Skeletal muscle satellite cell (primary cell): ENCODE results near the gene CCM2L.

Experiments
- H3K27me3 ChIP-seq: 2 replicates; pipeline ENCODE4 v1.7.0; 2013; ENCODE audit warnings: low read length; ENCODE audit not compliant: control insufficient read depth, insufficient read depth
- H3K36me3 ChIP-seq: 2 replicates; pipeline ENCODE4 v1.7.0; 2013; ENCODE audit warnings: mild to moderate bottlenecking, control low read depth, low read length; ENCODE audit not compliant: insufficient read depth
- H3K4me1 ChIP-seq: 2 replicates; pipeline ENCODE4 v1.7.0; 2013; ENCODE audit warnings: low read length; ENCODE audit not compliant: control insufficient read depth, insufficient read depth
- H3K4me2 ChIP-seq: 2 replicates; pipeline ENCODE4 v1.7.0; 2013; ENCODE audit warnings: mild to moderate bottlenecking, low read length
- H3K4me3 ChIP-seq: 2 replicates; pipeline ENCODE4 v1.7.0; 2013; ENCODE audit warnings: low read length
- H3K9ac ChIP-seq: 2 replicates; pipeline ENCODE4 v1.7.0; 2013; ENCODE audit warnings: mild to moderate bottlenecking, low read depth, low read length, moderate library complexity
- H3K9me3 ChIP-seq: replicated peaks from 2 replicates; pipeline ENCODE4 v1.7.0; 2013; ENCODE audit warnings: mild to moderate bottlenecking, control low read depth, low read length

CCM2L gene

GRCh38 chr20:32069711-32070110 lies 59.5 kb downstream of the CCM2L start:
- peaks cover 9% of the 10 kb centered on the region for H3K4me1 ChIP-seq
- no peaks in the 10 kb centered on the region for H3K9me3 ChIP-seq
- no peaks in the 10 kb centered on the region for H3K36me3 ChIP-seq
- no peak overlapping the region for H3K4me3 ChIP-seq
- no peak overlapping the region for H3K4me2 ChIP-seq
- no peak overlapping the region for H3K9ac ChIP-seq
- peaks cover 54% of the 10 kb centered on the region for H3K27me3 ChIP-seq

- peaks cover 52% of the 10 kb centered on the region for H3K27me3 ChIP-seq
- no peaks in the 10 kb centered on the region for H3K36me3 ChIP-seq
- H3K9ac ChIP-seq = no peak overlapping the region
- H3K4me3 ChIP-seq = no peak overlapping the region
- H3K4me2 ChIP-seq = no peak overlapping the region
- H3K4me1 ChIP-seq = peaks cover 9% of the 10 kb centered on the region
- no peaks in the 10 kb centered on the region for H3K9me3 ChIP-seq
Measured at GRCh38 chr20:32070282-32070681, 60.0 kb downstream of the CCM2L start.

GRCh38 chr20:32070690-32071213 lies 60.5 kb downstream of the CCM2L start:
- H3K27me3 ChIP-seq = peaks cover 52% of the 10 kb centered on the region
- no peak overlapping the region for H3K4me3 ChIP-seq
- H3K4me2 ChIP-seq = no peak overlapping the region
- H3K36me3 ChIP-seq = no peaks in the 10 kb centered on the region
- no peaks in the 10 kb centered on the region for H3K9me3 ChIP-seq
- no peak overlapping the region for H3K9ac ChIP-seq
- H3K4me1 ChIP-seq = peaks cover 9% of the 10 kb centered on the region

GRCh38 chr20:32071395-32072167 lies 61.3 kb downstream of the CCM2L start:
- H3K4me1 ChIP-seq = peaks cover 8% of the 10 kb centered on the region
- peaks cover 52% of the 10 kb centered on the region for H3K27me3 ChIP-seq
- H3K9ac ChIP-seq = no peak overlapping the region
- no peak overlapping the region for H3K4me2 ChIP-seq
- H3K9me3 ChIP-seq = no peaks in the 10 kb centered on the region
- no peak overlapping the region for H3K4me3 ChIP-seq
- H3K36me3 ChIP-seq = no peaks in the 10 kb centered on the region

GRCh38 chr20:32072168-32072750 lies 62.0 kb downstream of the CCM2L start:
- Histone ChIP-seq H3K4me1 (peaks cover 2% of the 10 kb centered on the region), H3K4me2 (no peak overlapping the region), H3K36me3 (no peaks in the 10 kb centered on the region), H3K4me3 (no peak overlapping the region), H3K27me3 (peaks cover 55% of the 10 kb centered on the region), H3K9ac (no peak overlapping the region), H3K9me3 (no peaks in the 10 kb centered on the region)

- H3K4me3 ChIP-seq = no peak overlapping the region
- H3K9me3 ChIP-seq = no peaks in the 10 kb centered on the region
- no peaks in the 10 kb centered on the region for H3K4me1 ChIP-seq
- H3K36me3 ChIP-seq = no peaks in the 10 kb centered on the region
- peaks cover 58% of the 10 kb centered on the region for H3K27me3 ChIP-seq
- H3K4me2 ChIP-seq = no peak overlapping the region
- no peak overlapping the region for H3K9ac ChIP-seq
Measured at GRCh38 chr20:32075534-32075933, 65.3 kb downstream of the CCM2L start.

- H3K9ac ChIP-seq = no peak overlapping the region
- no peaks in the 10 kb centered on the region for H3K4me1 ChIP-seq
- no peak overlapping the region for H3K4me3 ChIP-seq
- H3K27me3 ChIP-seq = peaks cover 61% of the 10 kb centered on the region
- no peaks in the 10 kb centered on the region for H3K36me3 ChIP-seq
- no peak overlapping the region for H3K4me2 ChIP-seq
- H3K9me3 ChIP-seq = no peaks in the 10 kb centered on the region
Measured at GRCh38 chr20:32077190-32077589, 67.0 kb downstream of the CCM2L start.

GRCh38 chr20:32078322-32078721 lies 68.1 kb downstream of the CCM2L start:
- no peak overlapping the region for H3K4me2 ChIP-seq
- H3K4me1 ChIP-seq = no peaks in the 10 kb centered on the region
- peaks cover 66% of the 10 kb centered on the region for H3K27me3 ChIP-seq
- H3K4me3 ChIP-seq = no peak overlapping the region
- no peaks in the 10 kb centered on the region for H3K9me3 ChIP-seq
- no peak overlapping the region for H3K9ac ChIP-seq
- H3K36me3 ChIP-seq = no peaks in the 10 kb centered on the region

- Histone ChIP-seq H3K9ac (no peak overlapping the region), H3K4me2 (no peak overlapping the region), H3K9me3 (no peaks in the 10 kb centered on the region), H3K36me3 (no peaks in the 10 kb centered on the region), H3K4me3 (no peak overlapping the region), H3K4me1 (no peaks in the 10 kb centered on the region), H3K27me3 (peaks cover 68% of the 10 kb centered on the region)
Measured at GRCh38 chr20:32078791-32079190, 68.6 kb downstream of the CCM2L start.

- H3K9me3 ChIP-seq = no peaks in the 10 kb centered on the region
- H3K4me2 ChIP-seq = no peak overlapping the region
- H3K4me3 ChIP-seq = no peak overlapping the region
- no peaks in the 10 kb centered on the region for H3K4me1 ChIP-seq
- H3K36me3 ChIP-seq = no peaks in the 10 kb centered on the region
- H3K27me3 ChIP-seq = peaks cover 68% of the 10 kb centered on the region
- no peak overlapping the region for H3K9ac ChIP-seq
Measured at GRCh38 chr20:32079655-32080109, 69.4 kb downstream of the CCM2L start.

- H3K4me3 ChIP-seq = no peak overlapping the region
- H3K9me3 ChIP-seq = no peaks in the 10 kb centered on the region
- no peaks in the 10 kb centered on the region for H3K36me3 ChIP-seq
- H3K9ac ChIP-seq = no peak overlapping the region
- peaks cover 68% of the 10 kb centered on the region for H3K27me3 ChIP-seq
- no peaks in the 10 kb centered on the region for H3K4me1 ChIP-seq
- H3K4me2 ChIP-seq = no peak overlapping the region
Measured at GRCh38 chr20:32080783-32081182, 70.5 kb downstream of the CCM2L start.
